ENCODE results near the gene ITPKA. TPM values are rescaled to one million over a fixed set of nuclear protein-coding genes. Genes with fewer than 3 reads are reported as not detected.

Gene ITPKA
- total and polyA plus RNA-seq, 2 of the 13 experiments (the other 11 are each of a cell fraction or from before 2014, with no cell fraction given), result 13.2 to 41.3 TPM

GRCh38 chr15:41494922-41495735, 1.5 kb downstream of the ITPKA start (continued):
- TF ChIP-seq ZBTB49 (CRISPR knock-in tag; IDR thresholded peaks at IDR 0.05; ENCODE audit: borderline replicate concordance) (no peak), ZNF580 (CRISPR knock-in tag; IDR thresholded peaks at IDR 0.05; ENCODE audit: borderline replicate concordance, low read depth) (no peak), CHD4 (IDR thresholded peaks at IDR 0.05; ENCODE audit: borderline replicate concordance, low read length) (no peak), ZNF891 (CRISPR knock-in tag; IDR thresholded peaks at IDR 0.05) (0 out of 2 replicates have a peak, but pooled peaks have one; percentile 7), ZSCAN31 (CRISPR knock-in tag; IDR thresholded peaks at IDR 0.05; ENCODE audit: low read depth) (no peak; the same call in 1 of the 2 replicates), SMARCE1 (IDR thresholded peaks at IDR 0.05; ENCODE audit: borderline replicate concordance) (no peak), ZNF451 (CRISPR knock-in tag; IDR thresholded peaks at IDR 0.05) (no peak), TFE3 (CRISPR knock-in tag; IDR thresholded peaks at IDR 0.05) (no peak), ZNF503 (CRISPR knock-in tag; IDR thresholded peaks at IDR 0.05) (no peak), ZBTB14 (CRISPR knock-in tag; IDR thresholded peaks at IDR 0.05) (no peak), HNRNPK (IDR thresholded peaks at IDR 0.05; ENCODE audit: low read depth, low read length, poor library complexity, severe bottlenecking) (no peak), DNMT3B (CRISPR knock-in tag; conservative IDR thresholded peaks at IDR 0.05) (no peak), ZNF7 (CRISPR knock-in tag; IDR thresholded peaks at IDR 0.05) (no peak), SMAD9 (CRISPR knock-in tag; IDR thresholded peaks at IDR 0.05) (no peak), ZNF749 (CRISPR knock-in tag; IDR thresholded peaks at IDR 0.05; ENCODE audit: borderline replicate concordance) (0 out of 2 replicates have a peak, but pooled peaks have one; percentile 14), ZNF660 (CRISPR knock-in tag; IDR thresholded peaks at IDR 0.05; ENCODE audit: borderline replicate concordance, low read depth) (no peak), MXI1 (IDR thresholded peaks at IDR 0.05; ENCODE audit: borderline replicate concordance, low read depth, low read length) (no peak), TGIF2 (CRISPR knock-in tag; IDR thresholded peaks at IDR 0.05) (0 out of 2 replicates have a peak, but pooled peaks have one; percentile 36), ZFP91 (CRISPR knock-in tag; IDR thresholded peaks at IDR 0.05; ENCODE audit: borderline replicate concordance) (no peak), KMT2B (CRISPR knock-in tag; IDR thresholded peaks at IDR 0.05) (no peak)
